ENCODE data around the gene NVL. TPM values are rescaled to one million over a fixed set of nuclear protein-coding genes. Genes with fewer than 3 reads are reported as not detected.

Gene NVL
- total and polyA plus RNA-seq, 2 of the 8 experiments (the other 6 are each of a cell fraction or from before 2014, with no cell fraction given): 22.7 to 45.8 TPM

GRCh38 chr1:224205438-224205840, 124.5 kb downstream of the NVL start (continued):
- TF ChIP-seq TAF1 (IDR thresholded peaks at IDR 0.05; ENCODE audit: low read depth, low read length): no peak

All from H1 (cell line).